GM12891 (cell line): ENCODE measurements around the gene GRIK1.

Source experiments
- POLR2A ChIP-seq: IDR thresholded peaks from 2 replicates; pipeline ENCODE4 v1.6.1; 2011; ENCODE audit warnings: low read depth, low read length, control low read depth
- POLR2AphosphoS5 ChIP-seq: IDR thresholded peaks from 2 replicates; pipeline ENCODE4 v1.6.1; 2011; ENCODE audit warnings: low read depth, low read length, control low read depth
- POU2F2 ChIP-seq: IDR thresholded peaks from 2 replicates; pipeline ENCODE4 v1.6.1; 2011; ENCODE audit warnings: low read depth, mild to moderate bottlenecking, control low read depth, low read length, moderate library complexity
- SPI1 ChIP-seq: IDR thresholded peaks from 2 replicates; pipeline ENCODE4 v1.6.1; 2011; ENCODE audit warnings: low read depth, low read length, control low read depth

- TF ChIP-seq POLR2AphosphoS5: no peak
- no peak for TF ChIP-seq POLR2A
- TF ChIP-seq SPI1: no peak
- TF ChIP-seq POU2F2: no peak
Observed at GRCh38 chr21:29763674-29764073, 176.1 kb downstream of the GRIK1 start.
